GM18517 (cell line): ENCODE data around the gene RGS14.
A peak's percentile ranks its signal among the peaks of the same experiment; 100 is the strongest.
"Not testable (repeated sequence)": the region's sequence is repeated elsewhere in the genome, so short reads cannot be mapped to it uniquely, and the experiment has no call there.

ENCODE experiments used
- ATAC-seq: cut with Tn5 transposase; IDR thresholded peaks from one replicate; pipeline ENCODE4 v1.9.1; 2021; ENCODE audit warnings: mild to moderate bottlenecking, moderate library complexity; ENCODE audit not compliant: unreplicated experiment

The RGS14 gene

GRCh38 chr5:177344891-177345290 is 12.8 kb upstream of the RGS14 start:
- no peak for ATAC-seq

- no peak for ATAC-seq
Measured at GRCh38 chr5:177346820-177347219, 10.9 kb upstream of the RGS14 start.

- no peak for ATAC-seq
Measured at GRCh38 chr5:177347699-177348098, 10.0 kb upstream of the RGS14 start.

GRCh38 chr5:177349362-177349647 is 8.4 kb upstream of the RGS14 start:
- no peak for ATAC-seq

GRCh38 chr5:177349762-177350161 is 8.0 kb upstream of the RGS14 start:
- no peak for ATAC-seq

- peak; percentile 25 for ATAC-seq
Measured at GRCh38 chr5:177350776-177351391, 6.8 kb upstream of the RGS14 start.

GRCh38 chr5:177351392-177352329 is 6.1 kb upstream of the RGS14 start, which contains the start of gene LMAN2:
LMAN2 (minus strand) TSS chr5:177351668; CDS start chr5:177351647, 21 bp downstream.
- peak; percentile 89 for ATAC-seq

GRCh38 chr5:177353093-177353492 is 4.6 kb upstream of the RGS14 start:
- no peak for ATAC-seq

- no peak for ATAC-seq
Measured at GRCh38 chr5:177354256-177354655, 3.5 kb upstream of the RGS14 start.

GRCh38 chr5:177354711-177355110 is 3.0 kb upstream of the RGS14 start:
- no peak for ATAC-seq

- ATAC-seq: no peak
Measured at GRCh38 chr5:177355162-177355867, 2.4 kb upstream of the RGS14 start.

GRCh38 chr5:177355868-177356168 is 1.9 kb upstream of the RGS14 start:
- ATAC-seq: no peak

- ATAC-seq: no peak
Measured at GRCh38 chr5:177356746-177357145, 978 bp upstream of the RGS14 start.

- ATAC-seq: no peak
Measured at GRCh38 chr5:177357146-177357458, 622 bp upstream of the RGS14 start.

GRCh38 chr5:177358370-177358819 is 671 bp downstream of the RGS14 start:
- ATAC-seq: no peak

GRCh38 chr5:177359451-177359851 is 1.7 kb downstream of the RGS14 start:
- no peak for ATAC-seq

GRCh38 chr5:177359860-177360259 is 2.1 kb downstream of the RGS14 start:
- ATAC-seq: no peak

GRCh38 chr5:177360740-177361139 is 3.0 kb downstream of the RGS14 start:
- not testable (repeated sequence) for ATAC-seq

GRCh38 chr5:177361418-177362291 is 3.9 kb downstream of the RGS14 start:
- ATAC-seq: no peak

- ATAC-seq: no peak
Measured at GRCh38 chr5:177362292-177362609, 4.5 kb downstream of the RGS14 start.
